Placental epithelial cell (primary cell): ENCODE results near the gene TUBA8. TPM values are rescaled to one million over a fixed set of nuclear protein-coding genes. Genes with fewer than 3 reads are reported as not detected.

Experiments
- small RNA-seq: library from RNA; depleted of rRNA; stranded (forward); fragments of <200 nt; gene quantifications from one replicate; pipeline ENCODE3, GENCODE V24; 2012
- total RNA-seq: library from RNA; depleted of rRNA; stranded (reverse); fragments of >200 nt; gene quantifications from 2 replicates; pipeline ENCODE4 v1.2.3, GENCODE V29; 2012

The TUBA8 gene
- total RNA-seq = 0.39 and 0.87 TPM in 2 replicates

GRCh38 chr22:18110194-18110953 is at the start of gene TUBA8:
Gene TUBA8 (plus strand): TSS chr22:18110809. CDS start chr22:18110866, 57 bp downstream.

GRCh38 chr22:18077639-18078328 is 32.8 kb upstream of the TUBA8 start, which contains the start of gene PEX26:
Gene PEX26 (plus strand): TSS chr22:18077990. CDS start chr22:18078377, 387 bp downstream.

Small RNA genes within 50 kb of the gene (small RNA-seq; reads per million reads assigned to genes)
- not detected for gene AC016027.5

Other genes with a start within 250 kb of the TUBA8 start
- gene MICAL3, start 86.2 kb upstream of the TUBA8 start, total RNA-seq = 109 and 170 TPM in 2 replicates
- 9.0 and 32.5 TPM in 2 replicates for gene PEX26, start 32.8 kb upstream of the TUBA8 start, total RNA-seq
- gene USP18, start 39.4 kb downstream of the TUBA8 start, total RNA-seq = 0.39 and 0.43 TPM in 2 replicates